K562 treated with DMSO at 1 percent for 48 hours (cell line): ENCODE data around the gene TRAPPC1. TPM values are rescaled to one million over a fixed set of nuclear protein-coding genes. Genes with fewer than 3 reads are reported as not detected.

Source experiments
- total RNA-seq: library from RNA; unstranded; fragments of 300-600 nt; gene quantifications from 2 replicates; pipeline ENCODE4 v1.2.3, GENCODE V29; 2022; ENCODE audit warnings: low replicate concordance; ENCODE audit errors: extremely low read depth

TRAPPC1 gene
- not detected in 2 replicates for total RNA-seq

GRCh38 chr17:7931709-7932482 is at the start of gene TRAPPC1, which contains the start of gene CNTROB:
Gene TRAPPC1 (minus strand): TSS chr17:7931946. CDS start chr17:7931829, 117 bp downstream.
Gene CNTROB (plus strand): TSS chr17:7932206. CDS start chr17:7933080, 874 bp downstream.

GRCh38 chr17:7929158-7930023 is 2.4 kb downstream of the TRAPPC1 start, which contains the start of gene KCNAB3:
Gene KCNAB3 (minus strand): TSS chr17:7929856. CDS start chr17:7929435, 421 bp downstream.

GRCh38 chr17:7915611-7916384 is 15.9 kb downstream of the TRAPPC1 start, which contains the start of gene RNF227:
Gene RNF227 (minus strand): TSS chr17:7916289. CDS start chr17:7916195, 94 bp downstream.

GRCh38 chr17:7888184-7888920 is 43.4 kb downstream of the TRAPPC1 start, which contains the start of gene CHD3:
Gene CHD3 (plus strand): TSS chr17:7888789. CDS start chr17:7889001, 212 bp downstream.

Other genes with a start within 250 kb of the TRAPPC1 start
- gene TP53, start 244.5 kb downstream of the TRAPPC1 start, total RNA-seq: not detected in 2 replicates
- gene WRAP53, start 243.5 kb downstream of the TRAPPC1 start, total RNA-seq: not detected in 2 replicates
- gene EFNB3, start 226.7 kb downstream of the TRAPPC1 start, total RNA-seq: not detected in 2 replicates
- gene DNAH2, start 214.2 kb downstream of the TRAPPC1 start, total RNA-seq: not detected in 2 replicates
- gene KDM6B, start 97.7 kb downstream of the TRAPPC1 start, total RNA-seq: not detected in 2 replicates
- gene TMEM88, start 76.9 kb downstream of the TRAPPC1 start, total RNA-seq: not detected in 2 replicates
- not detected in 2 replicates for gene NAA38, start 74.4 kb downstream of the TRAPPC1 start, total RNA-seq
- not detected in 2 replicates for gene CYB5D1, start 73.9 kb downstream of the TRAPPC1 start, total RNA-seq
- not detected in 2 replicates for gene CHD3, start 43.2 kb downstream of the TRAPPC1 start, total RNA-seq
- gene RNF227, start 15.7 kb downstream of the TRAPPC1 start, total RNA-seq: not detected in 2 replicates
- not detected in 2 replicates for gene KCNAB3, start 2.1 kb downstream of the TRAPPC1 start, total RNA-seq
- not detected in 2 replicates for gene CNTROB, start 260 bp upstream of the TRAPPC1 start, total RNA-seq
- not detected in 2 replicates for gene GUCY2D, start 70.7 kb upstream of the TRAPPC1 start, total RNA-seq
- not detected in 2 replicates for gene ALOX15B, start 107.1 kb upstream of the TRAPPC1 start, total RNA-seq
- gene ALOX12B, start 155.8 kb upstream of the TRAPPC1 start, total RNA-seq: not detected in 2 replicates
- gene ALOXE3, start 186.6 kb upstream of the TRAPPC1 start, total RNA-seq: not detected in 2 replicates
- not detected in 2 replicates for gene HES7, start 192.2 kb upstream of the TRAPPC1 start, total RNA-seq
- gene PER1, start 220.5 kb upstream of the TRAPPC1 start, total RNA-seq: not detected in 2 replicates
- gene VAMP2, start 231.0 kb upstream of the TRAPPC1 start, total RNA-seq: not detected in 2 replicates
- not detected in 2 replicates for gene TMEM107, start 244.4 kb upstream of the TRAPPC1 start, total RNA-seq